HG03565 (cell line): Measurements from ENCODE around the gene G3BP1.
"Not testable (repeated sequence)": the region's sequence is repeated elsewhere in the genome, so short reads cannot be mapped to it uniquely, and the experiment has no call there.

Experiments
- ATAC-seq: cut with Tn5 transposase; IDR thresholded peaks from one replicate; pipeline ENCODE4 v1.9.1; 2021; ENCODE audit warnings: mild to moderate bottlenecking, moderate library complexity; ENCODE audit not compliant: unreplicated experiment

The G3BP1 gene

GRCh38 chr5:151793358-151793757 is 21.6 kb downstream of the G3BP1 start:
- no peak for ATAC-seq

GRCh38 chr5:151795426-151795825 is 23.7 kb downstream of the G3BP1 start:
- ATAC-seq = no peak

- no peak for ATAC-seq
Measured at GRCh38 chr5:151798674-151799073, 26.9 kb downstream of the G3BP1 start.

- no peak for ATAC-seq
Measured at GRCh38 chr5:151799407-151799806, 27.7 kb downstream of the G3BP1 start.

- no peak for ATAC-seq
Measured at GRCh38 chr5:151800532-151800931, 28.8 kb downstream of the G3BP1 start.

- no peak for ATAC-seq
Measured at GRCh38 chr5:151805414-151806223, 33.9 kb downstream of the G3BP1 start.

- no peak for ATAC-seq
Measured at GRCh38 chr5:151808451-151809169, 36.9 kb downstream of the G3BP1 start.

GRCh38 chr5:151810449-151810848 is 38.7 kb downstream of the G3BP1 start:
- ATAC-seq = no peak

GRCh38 chr5:151810897-151811296 is 39.1 kb downstream of the G3BP1 start:
- no peak for ATAC-seq

- no peak for ATAC-seq
Measured at GRCh38 chr5:151811593-151812321, 40.0 kb downstream of the G3BP1 start.

- ATAC-seq = no peak
Measured at GRCh38 chr5:151812757-151813309, 41.1 kb downstream of the G3BP1 start.

- no peak for ATAC-seq
Measured at GRCh38 chr5:151815051-151815450, 43.3 kb downstream of the G3BP1 start.

GRCh38 chr5:151819830-151820229 is 48.1 kb downstream of the G3BP1 start:
- ATAC-seq = no peak

- no peak for ATAC-seq
Measured at GRCh38 chr5:151820271-151820670, 48.5 kb downstream of the G3BP1 start.

GRCh38 chr5:151820903-151821302 is 49.1 kb downstream of the G3BP1 start:
- ATAC-seq = no peak

- no peak for ATAC-seq
Measured at GRCh38 chr5:151822141-151822540, 50.4 kb downstream of the G3BP1 start.

- no peak for ATAC-seq
Measured at GRCh38 chr5:151825445-151825844, 53.7 kb downstream of the G3BP1 start.

- ATAC-seq = no peak
Measured at GRCh38 chr5:151829370-151829769, 57.6 kb downstream of the G3BP1 start.

GRCh38 chr5:151832843-151833242 is 61.1 kb downstream of the G3BP1 start:
- ATAC-seq = not testable (repeated sequence)

GRCh38 chr5:151846765-151847164 is 75.0 kb downstream of the G3BP1 start:
- no peak for ATAC-seq

GRCh38 chr5:151847871-151848270 is 76.1 kb downstream of the G3BP1 start:
- ATAC-seq = no peak
